Endodermal cell (in vitro differentiated cells): ENCODE data around the gene MAPRE2. TPM values are rescaled to one million over a fixed set of nuclear protein-coding genes. Genes with fewer than 3 reads are reported as not detected.

Source experiments
- DNase-seq: peaks from one replicate; pipeline ENCODE4 v3.0.0-alpha.2; 2017
- H3K27ac ChIP-seq: 2 replicates; pipeline ENCODE4 v1.5.1; 2013; ENCODE audit warnings: mild to moderate bottlenecking, low read depth, low read length, moderate library complexity
- H3K27me3 ChIP-seq: 2 replicates; pipeline ENCODE4 v1.6.1; 2013; ENCODE audit warnings: mild to moderate bottlenecking, low read length, moderate library complexity; ENCODE audit not compliant: insufficient read depth, control insufficient read depth, poor library complexity, severe bottlenecking
- H3K36me3 ChIP-seq: 2 replicates; pipeline ENCODE4 v1.7.0; 2013; ENCODE audit warnings: mild to moderate bottlenecking, low read length, moderate library complexity; ENCODE audit not compliant: control insufficient read depth, insufficient read depth
- H3K4me1 ChIP-seq: one replicate; pipeline ENCODE4 v1.7.0; 2013; ENCODE audit warnings: low read length; ENCODE audit not compliant: control insufficient read depth, insufficient read depth
- H3K4me3 ChIP-seq: 2 replicates; pipeline ENCODE4 v1.5.1; 2013; ENCODE audit warnings: mild to moderate bottlenecking, low read length, moderate library complexity
- H3K9ac ChIP-seq: 2 replicates; pipeline ENCODE4 v1.6.1; 2013; ENCODE audit warnings: mild to moderate bottlenecking, low read length, moderate library complexity; ENCODE audit not compliant: poor library complexity, severe bottlenecking; ENCODE audit errors: extremely low read depth
- H3K9me3 ChIP-seq: 2 replicates; pipeline ENCODE4 v1.6.1; 2013; ENCODE audit warnings: mild to moderate bottlenecking, low read length, moderate library complexity; ENCODE audit not compliant: control insufficient read depth
- H3K27ac Mint-ChIP-seq: 2 replicates; pipeline ENCODE4 v1.8.0; 2020; ENCODE audit warnings: mixed read lengths
- H3K27me3 Mint-ChIP-seq: 2 replicates; pipeline ENCODE4 v1.8.0; 2021; ENCODE audit warnings: mild to moderate bottlenecking, mixed read lengths; ENCODE audit not compliant: insufficient read depth
- H3K36me3 Mint-ChIP-seq: 2 replicates; pipeline ENCODE4 v1.8.0; 2020; ENCODE audit warnings: low read depth, mixed read lengths
- H3K4me1 Mint-ChIP-seq: 2 replicates; pipeline ENCODE4 v1.8.0; 2020; ENCODE audit warnings: mixed read lengths
- H3K4me3 Mint-ChIP-seq: 2 replicates; pipeline ENCODE4 v1.8.0; 2020; ENCODE audit warnings: mild to moderate bottlenecking, moderate library complexity, mixed read lengths
- H3K9me3 Mint-ChIP-seq: 2 replicates; pipeline ENCODE4 v1.8.0; 2020; ENCODE audit warnings: mild to moderate bottlenecking, mixed read lengths
- CTCF ChIP-seq: fragments of 200-600 bp; sonication (generic); conservative IDR thresholded peaks from 2 replicates; pipeline ENCODE4 v1.5.0; 2021; ENCODE audit warnings: antibody characterized with exemption, mild to moderate bottlenecking
- WGBS, 2 experiments: methylation state at CpG; one replicate each; pipeline versions ENCODE4 v1.1.5 to v1.1.7; 2013; ENCODE audit warnings: missing lambda C conversion rate in 2 of 2, mixed read lengths in 1 of 2; ENCODE audit not compliant: insufficient coverage in 1 of 2, insufficient read length in 1 of 2; 5-methylcytosine and 5-hydroxymethylcytosine counted together
- total RNA-seq, 2 donors: library from RNA; stranded (reverse); fragmentation: NEBNext Ultra II Directional in 1 of 2; extraction: Animal tissue kit (Norgen Biotek cat#: 25700) in 1 of 2; gene quantifications; 2 replicates in 1 of 2; 3 replicates in 1 of 2; pipeline ENCODE4 v1.2.1, GENCODE V29; 2021

Gene MAPRE2
- total RNA-seq, 2 donors from 2014 or later = 15.2 to 16.5 TPM

- no peaks in the 10 kb centered on the region for H3K4me1 ChIP-seq
- Mint-ChIP-seq H3K36me3 (peaks cover 4% of the 10 kb centered on the region), H3K27me3 (no peaks in the 10 kb centered on the region), H3K9me3 (peaks cover 10% of the 10 kb centered on the region), H3K27ac (no peak overlapping the region), H3K4me3 (no peak overlapping the region), H3K4me1 (no peaks in the 10 kb centered on the region)
- no peak for TF ChIP-seq CTCF
- no peak for DNase-seq
- H3K27me3 ChIP-seq = no peaks in the 10 kb centered on the region
- WGBS, 2 experiments = 94% methylated on average over 3 of the region's 3 CpGs; no CpG with 5 or more reads in 1 of the 2 experiments
- no peaks in the 10 kb centered on the region for H3K36me3 ChIP-seq
- H3K4me3 ChIP-seq = no peak overlapping the region
- no peak overlapping the region for H3K9ac ChIP-seq
- no peak overlapping the region for H3K27ac ChIP-seq
- no peaks in the 10 kb centered on the region for H3K9me3 ChIP-seq
Observed at GRCh38 chr18:35110554-35111485, 69.6 kb downstream of the MAPRE2 start.

- no peaks in the 10 kb centered on the region for H3K4me1 Mint-ChIP-seq
- DNase-seq = no peak
- peaks cover 10% of the 10 kb centered on the region for H3K9me3 Mint-ChIP-seq
- TF ChIP-seq CTCF = no peak
- no peaks in the 10 kb centered on the region for H3K9me3 ChIP-seq
- H3K36me3 ChIP-seq = no peaks in the 10 kb centered on the region
- H3K9ac ChIP-seq = no peak overlapping the region
- no peaks in the 10 kb centered on the region for H3K27me3 Mint-ChIP-seq
- no peak overlapping the region for H3K4me3 Mint-ChIP-seq
- peaks cover 4% of the 10 kb centered on the region for H3K36me3 Mint-ChIP-seq
- no peaks in the 10 kb centered on the region for H3K27me3 ChIP-seq
- no peak overlapping the region for H3K4me3 ChIP-seq
- H3K27ac Mint-ChIP-seq = no peak overlapping the region
- H3K4me1 ChIP-seq = no peaks in the 10 kb centered on the region
- no peak overlapping the region for H3K27ac ChIP-seq
Observed at GRCh38 chr18:35112696-35113095, 71.5 kb downstream of the MAPRE2 start.

GRCh38 chr18:35114305-35114704, 73.1 kb downstream of the MAPRE2 start:
- WGBS, 2 experiments = 82% methylated on average over 2 of the region's 3 CpGs; no CpG with 5 or more reads in 1 of the 2 experiments
- Histone ChIP-seq H3K9me3 (no peaks in the 10 kb centered on the region), H3K27me3 (no peaks in the 10 kb centered on the region), H3K9ac (no peak overlapping the region), H3K27ac (no peak overlapping the region), H3K4me3 (no peak overlapping the region), H3K4me1 (no peaks in the 10 kb centered on the region), H3K36me3 (no peaks in the 10 kb centered on the region)
- no peak for TF ChIP-seq CTCF
- H3K9me3 Mint-ChIP-seq = peaks cover 7% of the 10 kb centered on the region
- no peak overlapping the region for H3K4me3 Mint-ChIP-seq
- H3K27ac Mint-ChIP-seq = no peak overlapping the region
- H3K36me3 Mint-ChIP-seq = no peaks in the 10 kb centered on the region
- DNase-seq = no peak
- no peaks in the 10 kb centered on the region for H3K4me1 Mint-ChIP-seq
- no peaks in the 10 kb centered on the region for H3K27me3 Mint-ChIP-seq
